GM15510 (cell line): ENCODE measurements around the gene CHL1.

Experiments used
- POLR2A ChIP-seq: IDR thresholded peaks from 3 replicates; pipeline ENCODE4 v1.6.1; 2011; ENCODE audit warnings: borderline replicate concordance; ENCODE audit not compliant: insufficient read length; ENCODE audit errors: extremely low read depth

The CHL1 gene

GRCh38 chr3:335240-335639, 138.7 kb downstream of the CHL1 start:
- no peak for TF ChIP-seq POLR2A

- TF ChIP-seq POLR2A = no peak
These were observed 142.8 kb downstream of the CHL1 start for GRCh38 chr3:339351-339750.

- no peak for TF ChIP-seq POLR2A
These were observed 145.4 kb downstream of the CHL1 start for GRCh38 chr3:341998-342397.

GRCh38 chr3:346186-346585, 149.6 kb downstream of the CHL1 start:
- no peak for TF ChIP-seq POLR2A

GRCh38 chr3:347581-347980, 151.0 kb downstream of the CHL1 start:
- TF ChIP-seq POLR2A = no peak

DNA sequence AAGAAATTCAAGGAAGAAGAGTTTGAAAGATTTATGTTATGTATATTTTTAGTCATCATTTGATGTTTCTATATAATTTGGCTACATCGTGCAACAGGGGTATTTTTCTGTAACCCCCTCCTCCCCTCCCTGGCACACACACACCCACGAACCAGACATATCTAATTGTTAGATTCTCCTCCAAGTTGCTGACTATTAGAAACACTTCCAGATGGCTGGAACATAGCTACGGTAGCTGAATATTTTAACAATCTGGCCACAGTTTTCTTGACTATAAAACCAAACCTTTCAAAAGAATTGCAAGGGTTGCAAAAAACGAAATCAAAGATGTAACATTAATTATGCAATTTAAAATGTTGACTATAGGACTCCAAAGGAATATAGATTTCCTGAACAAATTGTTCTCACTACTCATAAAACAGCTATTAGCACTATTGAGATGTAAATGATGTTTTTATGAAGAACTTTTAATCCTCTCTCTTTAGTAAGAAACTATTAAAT, 154.4 kb downstream of the CHL1 start:
- TF ChIP-seq POLR2A = no peak

DNA sequence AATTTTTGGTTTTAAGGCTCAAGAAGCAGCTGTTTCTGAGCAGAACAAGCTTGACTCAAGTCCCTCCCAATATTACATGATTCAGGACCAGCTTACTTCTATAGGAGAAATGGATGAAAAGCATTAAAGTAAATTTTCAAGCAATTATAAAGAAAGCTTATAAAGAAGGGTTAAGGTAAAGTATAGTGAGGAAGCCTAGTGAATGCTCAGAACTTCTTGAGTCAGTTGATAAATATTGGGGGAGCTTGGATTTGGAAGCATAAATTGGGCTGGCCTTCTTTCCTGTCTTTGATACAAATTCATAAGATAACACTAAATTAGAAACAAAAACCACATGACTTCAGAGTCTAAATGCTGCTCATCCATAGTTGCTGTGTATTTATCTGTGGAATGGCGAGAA, 156.0 kb downstream of the CHL1 start:
- TF ChIP-seq POLR2A = no peak

- no peak for TF ChIP-seq POLR2A
These were observed 156.7 kb downstream of the CHL1 start for GRCh38 chr3:353191-353739.

DNA sequence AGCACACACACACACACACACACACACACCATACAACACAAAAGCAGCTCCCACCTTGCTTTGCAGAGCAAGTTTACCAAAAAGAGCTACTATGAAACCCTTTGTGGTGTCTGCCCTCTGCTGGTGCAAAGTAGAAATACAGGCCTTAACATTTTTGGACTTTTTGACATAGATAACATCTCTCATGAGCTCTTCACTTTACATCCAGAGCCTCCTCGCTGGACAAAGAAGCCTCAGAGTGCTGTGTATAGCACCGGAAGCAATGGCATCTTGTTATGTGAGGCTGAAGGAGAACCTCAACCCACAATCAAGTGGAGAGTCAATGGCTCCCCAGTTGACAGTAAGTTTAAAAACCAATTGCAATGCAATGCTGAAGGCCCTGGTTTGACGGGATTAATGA, 157.9 kb downstream of the CHL1 start:
- no peak for TF ChIP-seq POLR2A

- no peak for TF ChIP-seq POLR2A
These were observed 159.1 kb downstream of the CHL1 start for GRCh38 chr3:355622-356021.

DNA sequence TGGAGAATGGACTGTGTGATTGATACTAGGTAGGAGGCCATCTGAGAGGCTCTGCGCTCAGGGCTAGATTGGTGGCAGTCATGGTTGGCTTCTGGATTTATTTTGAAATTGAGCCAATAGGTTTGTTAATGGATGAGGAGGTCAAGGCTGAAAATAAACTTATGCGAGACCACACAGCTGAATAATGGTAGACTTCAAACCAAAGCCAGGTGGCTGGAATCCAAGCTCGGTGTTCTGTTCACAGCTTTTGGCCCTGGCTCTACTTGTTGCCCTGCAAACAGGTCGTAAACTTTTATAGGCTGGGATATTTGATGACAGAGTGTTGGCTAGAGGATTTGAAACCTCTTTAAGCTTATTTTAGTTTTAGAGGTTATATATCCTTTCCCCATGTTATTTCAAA, 160.4 kb downstream of the CHL1 start:
- TF ChIP-seq POLR2A = no peak

- no peak for TF ChIP-seq POLR2A
These were observed 163.1 kb downstream of the CHL1 start for GRCh38 chr3:359672-360071.

DNA sequence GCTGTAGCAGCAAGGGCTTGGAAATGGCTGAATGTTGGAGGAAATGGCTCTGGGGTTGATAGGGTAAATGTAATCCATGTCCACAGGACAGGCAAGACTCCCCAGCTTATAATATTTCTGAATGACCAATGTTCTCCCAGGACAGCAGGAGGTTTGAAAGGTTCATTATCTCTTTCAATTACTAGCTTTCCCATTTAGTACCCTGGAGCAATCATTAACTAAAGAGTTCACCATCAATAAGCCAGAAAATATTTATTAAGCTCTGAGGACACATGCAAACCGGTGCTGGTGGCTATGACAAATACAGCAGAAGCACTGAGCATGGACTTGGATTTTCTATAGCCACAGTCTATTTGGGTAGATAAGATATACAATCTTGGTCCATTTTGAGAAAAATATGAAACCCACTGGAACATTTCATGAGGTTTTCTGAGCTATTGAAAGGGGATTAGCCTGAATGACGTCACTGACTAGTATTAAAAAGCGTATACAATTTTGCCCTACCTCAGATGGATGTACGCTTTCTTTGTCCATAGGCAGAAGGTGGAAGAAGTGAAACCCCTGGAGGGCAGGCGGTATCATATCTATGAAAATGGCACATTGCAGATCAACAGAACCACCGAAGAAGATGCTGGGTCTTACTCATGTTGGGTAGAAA, 166.2 kb downstream of the CHL1 start:
- TF ChIP-seq POLR2A = no peak

DNA sequence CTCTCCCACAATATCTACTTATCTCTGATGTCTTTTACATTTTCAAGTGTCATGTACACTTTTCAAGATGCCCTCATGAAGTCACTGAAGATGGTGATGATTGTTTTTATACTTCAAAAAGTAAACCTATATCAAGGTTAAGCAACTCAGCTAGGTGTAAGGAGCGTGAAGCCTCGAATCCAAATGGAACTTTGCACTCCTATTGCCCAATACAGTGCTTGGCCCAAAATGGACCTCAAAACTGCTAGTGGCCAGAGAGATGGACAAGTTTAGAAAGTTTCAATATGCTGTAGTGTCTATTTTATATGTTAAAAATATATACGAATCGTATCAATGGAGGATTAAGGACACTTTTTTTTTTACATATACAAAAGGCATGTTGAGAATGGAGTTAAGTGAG, 167.7 kb downstream of the CHL1 start:
- no peak for TF ChIP-seq POLR2A

DNA sequence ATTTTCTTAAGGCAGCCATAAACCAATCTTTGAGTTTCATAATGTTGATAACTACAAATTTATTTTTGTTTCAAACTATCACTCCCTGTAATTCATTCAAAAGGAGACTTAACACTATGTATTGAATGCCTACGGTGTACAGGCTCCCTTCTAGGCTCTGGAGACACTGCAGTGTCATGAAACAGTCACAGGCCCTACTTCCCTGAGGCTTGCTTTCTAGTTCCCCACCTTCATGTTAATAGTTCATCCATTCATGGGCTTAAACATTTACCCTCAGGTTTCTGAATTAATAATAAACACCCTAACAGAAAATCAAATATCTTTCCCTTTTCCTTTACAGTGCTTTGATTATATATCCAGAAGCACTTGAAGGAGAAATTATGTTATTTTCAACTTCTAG, 168.7 kb downstream of the CHL1 start:
- no peak for TF ChIP-seq POLR2A

- no peak for TF ChIP-seq POLR2A
These were observed 176.7 kb downstream of the CHL1 start for GRCh38 chr3:373193-373779.
